SIG-M5 treated with dmso at 0.1 percent for 504 hours (cell line): Measurements from ENCODE around the gene TRIM51.
"Not testable (repeated sequence)": the region's sequence is repeated elsewhere in the genome, so short reads cannot be mapped to it uniquely, and the experiment has no call there.

Experiments
- DNase-seq: peaks from one replicate; lab custom pipeline; 2025; ENCODE audit not compliant: unreplicated experiment; lab: John Stamatoyannopoulos, UW

The TRIM51 gene, protein sequence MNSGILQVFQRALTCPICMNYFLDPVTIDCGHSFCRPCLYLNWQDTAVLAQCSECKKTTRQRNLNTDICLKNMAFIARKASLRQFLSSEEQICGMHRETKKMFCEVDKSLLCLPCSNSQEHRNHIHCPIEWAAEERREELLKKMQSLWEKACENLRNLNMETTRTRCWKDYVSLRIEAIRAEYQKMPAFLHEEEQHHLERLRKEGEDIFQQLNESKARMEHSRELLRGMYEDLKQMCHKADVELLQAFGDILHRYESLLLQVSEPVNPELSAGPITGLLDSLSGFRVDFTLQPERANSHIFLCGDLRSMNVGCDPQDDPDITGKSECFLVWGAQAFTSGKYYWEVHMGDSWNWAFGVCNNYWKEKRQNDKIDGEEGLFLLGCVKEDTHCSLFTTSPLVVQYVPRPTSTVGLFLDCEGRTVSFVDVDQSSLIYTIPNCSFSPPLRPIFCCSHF

DNA sequence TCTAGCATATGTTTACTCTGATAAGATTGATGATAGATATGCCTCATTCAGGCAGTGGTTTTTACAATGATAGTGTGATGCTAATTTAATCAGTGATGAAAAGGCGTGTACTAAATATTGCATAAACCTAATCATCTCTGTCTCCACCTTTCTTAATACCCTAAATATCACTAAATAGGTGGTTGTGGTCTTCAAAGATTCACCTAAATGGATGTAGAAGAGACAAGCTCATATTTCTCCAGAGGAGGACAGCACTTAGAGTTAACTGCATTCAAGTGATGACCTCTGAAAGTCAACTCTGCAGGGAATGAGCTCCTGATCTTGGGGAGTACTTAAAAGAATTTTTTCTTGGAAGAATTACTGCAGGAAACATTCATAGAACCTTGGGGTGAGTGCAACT lies at the start of gene TRIM51:
TSS of gene TRIM51 (plus strand) at position 301 of the 400 bp plus-strand sequence. CDS start 2,132 bp downstream, outside the sequence.
- DNase-seq = not testable (repeated sequence)

DNA sequence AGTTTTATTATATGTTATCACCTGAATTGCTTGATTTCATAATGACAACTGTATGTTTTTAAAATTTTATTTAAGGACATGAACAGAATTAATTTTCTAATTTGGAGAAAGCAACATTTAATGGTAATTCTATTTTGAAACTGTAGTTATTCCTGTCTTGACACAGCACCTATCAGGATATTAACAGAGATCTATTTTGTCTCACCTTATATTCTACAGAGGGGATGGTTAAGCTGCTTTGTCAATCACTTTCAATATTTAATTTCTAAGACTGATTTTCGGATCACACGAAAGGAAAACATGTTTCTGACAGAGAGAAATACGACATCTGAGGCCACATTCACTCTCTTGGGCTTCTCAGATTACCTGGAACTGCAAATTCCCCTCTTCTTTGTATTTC lies 44.6 kb upstream of the TRIM51 start, which contains the start of gene OR5D16:
TSS of gene OR5D16 (plus strand) at position 301 of the 400 bp plus-strand sequence. CDS start at position 301, 0 bp downstream.
- DNase-seq = no peak

DNA sequence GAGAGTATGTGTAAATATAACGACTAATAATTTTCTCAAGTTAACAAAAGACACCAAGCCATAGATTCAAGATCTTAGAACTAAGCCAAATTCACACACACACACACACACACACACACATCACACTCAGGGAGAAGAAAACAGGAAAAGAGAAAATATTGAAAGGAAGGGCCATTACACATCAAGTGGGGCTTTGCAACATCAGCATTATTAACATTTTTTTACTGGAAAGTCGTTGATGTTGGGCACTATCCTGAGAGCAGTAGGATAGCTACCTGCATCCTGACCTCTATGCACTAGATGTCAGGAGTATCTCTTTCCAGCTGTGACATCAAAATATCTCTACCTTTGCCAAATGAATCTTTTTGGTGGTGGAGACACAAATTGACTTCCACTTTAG lies 35.6 kb upstream of the TRIM51 start:
- no peak for DNase-seq

DNA sequence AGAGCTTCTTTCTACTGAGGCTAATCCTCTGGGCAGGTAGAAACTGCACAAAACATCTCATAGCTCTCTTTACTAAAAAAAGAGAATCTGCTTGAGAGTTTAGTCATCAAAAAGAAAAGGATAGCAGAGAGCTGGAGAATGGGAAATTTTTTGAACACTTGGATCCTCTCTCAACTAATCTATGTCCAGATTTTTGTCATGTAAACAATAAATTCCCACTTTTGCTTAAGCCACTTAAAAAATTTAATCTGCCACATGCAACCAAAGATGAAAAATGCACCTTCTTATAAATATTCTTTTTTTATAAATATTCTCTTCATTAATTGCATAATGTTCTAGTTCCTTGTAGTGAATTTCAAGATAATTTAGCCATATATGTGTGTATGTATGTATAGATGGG lies 34.1 kb upstream of the TRIM51 start:
- DNase-seq = no peak

DNA sequence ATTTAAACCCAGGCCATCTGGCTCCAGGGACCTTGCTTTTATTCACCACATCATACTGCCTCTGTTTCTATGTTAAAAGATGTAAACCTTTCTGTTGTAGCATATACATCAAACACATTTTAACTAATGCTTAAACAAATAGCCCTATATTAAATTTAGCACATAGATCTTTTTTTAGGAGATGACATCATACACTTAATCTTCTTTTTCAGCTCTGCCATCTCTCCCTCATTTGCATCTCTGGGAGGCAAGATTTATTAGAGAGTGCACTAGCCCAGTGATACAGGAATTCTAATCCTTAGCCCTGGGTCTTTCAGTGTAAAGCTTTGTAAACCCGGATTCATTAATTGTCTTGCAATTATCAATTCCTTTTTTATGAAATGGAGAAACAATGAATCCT lies 31.0 kb upstream of the TRIM51 start:
- DNase-seq = no peak

DNA sequence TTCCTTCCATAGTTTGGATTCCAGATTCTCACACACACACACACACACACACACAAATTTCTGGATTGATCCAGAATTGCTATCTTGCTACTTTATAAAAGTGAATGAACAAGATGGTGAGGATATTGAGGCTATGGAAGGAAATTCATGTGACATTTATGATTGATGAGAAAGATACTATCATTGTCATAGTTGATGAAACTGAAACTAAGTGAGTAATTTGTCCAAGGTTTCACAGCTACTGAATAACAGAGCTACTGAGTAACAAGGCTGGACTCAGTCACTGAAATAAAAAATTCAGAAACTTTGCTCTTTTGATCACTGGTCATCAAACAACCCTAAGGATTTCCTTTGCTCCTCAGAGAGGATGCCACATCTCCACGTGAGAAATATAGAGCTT lies 28.4 kb upstream of the TRIM51 start:
- no peak for DNase-seq

DNA sequence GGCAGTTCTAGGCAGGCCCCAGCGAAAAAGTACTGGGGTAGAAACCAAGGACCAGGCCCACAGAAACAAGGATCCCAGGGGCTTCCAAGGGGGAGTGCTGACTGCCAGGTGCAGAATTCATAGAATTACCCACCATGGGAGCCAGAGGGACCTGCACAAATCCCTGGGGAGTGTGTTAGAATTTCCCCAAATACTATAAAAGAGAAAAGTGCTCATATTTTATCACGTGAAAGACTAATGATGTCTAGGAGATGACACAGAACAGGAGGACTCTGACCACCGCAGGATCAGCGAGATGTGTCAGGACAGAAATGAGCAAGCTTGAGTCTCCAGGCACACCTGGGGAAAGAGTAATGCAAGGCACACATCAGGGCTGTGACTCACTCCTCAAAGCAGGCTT lies 15.7 kb upstream of the TRIM51 start:
- not testable (repeated sequence) for DNase-seq

DNA sequence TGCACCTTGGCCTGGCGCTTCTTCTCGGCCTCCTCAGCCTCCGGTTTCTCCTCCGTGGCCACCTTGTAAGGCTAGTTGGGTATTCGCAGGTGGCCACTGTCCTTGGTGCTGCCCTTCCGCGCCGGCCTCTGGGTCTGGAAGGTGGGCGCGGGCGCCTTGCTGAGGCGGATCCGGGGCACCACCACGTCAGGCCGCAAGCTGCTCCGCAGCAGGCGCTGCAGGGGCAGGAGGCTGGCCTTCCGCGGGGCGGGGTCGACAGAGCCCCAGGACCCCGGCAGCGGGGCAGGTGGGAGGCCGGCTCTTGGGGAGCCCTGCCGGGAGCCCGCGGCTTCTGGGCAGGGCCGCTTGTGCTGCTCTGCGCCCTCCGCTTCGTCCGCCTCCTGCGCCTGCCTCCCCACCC lies 10.4 kb upstream of the TRIM51 start:
- not testable (repeated sequence) for DNase-seq

DNA sequence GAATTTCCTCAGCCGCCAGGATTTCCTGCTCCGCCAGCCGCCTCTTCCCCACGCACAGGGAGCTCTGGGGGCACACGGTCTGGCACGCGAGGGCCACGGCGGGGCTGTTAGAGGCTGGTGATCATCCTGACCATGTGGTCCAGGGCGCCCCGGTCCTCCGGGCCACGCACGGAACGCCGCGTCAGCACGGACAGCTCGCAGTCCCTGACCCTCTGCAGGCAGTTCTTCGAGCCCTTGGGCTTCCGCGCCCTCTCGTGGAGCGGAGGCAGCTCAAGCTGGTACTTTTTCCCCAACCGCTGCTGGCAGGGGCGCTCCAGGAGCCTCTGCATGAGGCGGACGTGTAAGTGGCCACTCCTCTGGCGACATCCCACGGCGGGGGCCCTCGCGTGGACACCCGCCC lies 10.0 kb upstream of the TRIM51 start:
- DNase-seq = not testable (repeated sequence)

DNA sequence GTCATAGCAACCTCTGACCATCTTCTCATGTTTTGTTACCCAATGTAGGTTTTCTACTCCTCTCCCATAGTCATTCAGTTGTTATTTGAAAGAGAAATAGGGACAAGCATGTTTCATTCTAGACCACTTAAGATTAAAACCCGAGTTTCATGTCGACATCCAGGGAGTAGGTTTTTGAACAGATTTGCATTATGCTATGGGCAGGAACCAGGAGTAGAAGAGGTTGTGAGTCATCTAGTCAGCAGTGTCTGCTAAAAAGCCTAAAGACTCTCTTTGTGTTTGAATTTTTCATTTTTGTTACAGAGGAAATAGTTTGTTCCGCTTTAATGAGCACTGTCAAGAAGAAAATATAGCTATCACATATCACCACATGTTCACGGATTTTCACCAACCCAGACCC lies 1.9 kb downstream of the TRIM51 start:
- not testable (repeated sequence) for DNase-seq

DNA sequence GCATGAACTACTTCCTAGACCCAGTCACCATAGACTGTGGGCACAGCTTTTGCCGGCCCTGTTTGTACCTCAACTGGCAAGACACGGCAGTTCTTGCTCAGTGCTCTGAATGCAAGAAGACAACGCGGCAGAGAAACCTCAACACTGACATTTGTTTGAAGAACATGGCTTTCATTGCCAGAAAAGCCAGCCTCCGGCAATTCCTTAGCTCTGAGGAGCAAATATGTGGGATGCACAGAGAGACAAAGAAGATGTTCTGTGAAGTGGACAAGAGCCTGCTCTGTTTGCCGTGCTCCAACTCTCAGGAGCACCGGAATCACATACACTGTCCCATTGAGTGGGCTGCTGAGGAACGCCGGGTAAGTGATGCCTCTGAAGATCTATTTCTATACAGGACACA lies 2.4 kb downstream of the TRIM51 start:
- DNase-seq = not testable (repeated sequence)

DNA sequence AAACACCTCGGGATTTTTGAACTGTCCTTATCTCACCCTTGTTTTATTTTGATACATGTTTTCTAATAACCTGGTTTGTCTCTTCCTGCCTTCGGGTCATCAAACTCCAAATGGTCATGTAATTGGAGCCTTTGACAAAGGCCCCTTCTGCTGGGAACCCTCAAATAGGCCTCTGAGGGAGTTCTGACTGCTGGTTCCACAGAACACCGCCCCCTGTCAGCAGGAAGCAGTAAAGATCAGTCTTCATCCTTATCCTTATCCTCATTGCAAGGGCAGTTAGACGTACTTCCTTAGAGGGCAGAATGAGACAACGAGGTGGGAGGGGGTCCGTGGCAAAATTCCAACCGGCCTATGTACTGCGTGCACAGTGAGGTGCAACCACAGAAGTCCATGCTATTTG lies 12.1 kb downstream of the TRIM51 start:
- no peak for DNase-seq

DNA sequence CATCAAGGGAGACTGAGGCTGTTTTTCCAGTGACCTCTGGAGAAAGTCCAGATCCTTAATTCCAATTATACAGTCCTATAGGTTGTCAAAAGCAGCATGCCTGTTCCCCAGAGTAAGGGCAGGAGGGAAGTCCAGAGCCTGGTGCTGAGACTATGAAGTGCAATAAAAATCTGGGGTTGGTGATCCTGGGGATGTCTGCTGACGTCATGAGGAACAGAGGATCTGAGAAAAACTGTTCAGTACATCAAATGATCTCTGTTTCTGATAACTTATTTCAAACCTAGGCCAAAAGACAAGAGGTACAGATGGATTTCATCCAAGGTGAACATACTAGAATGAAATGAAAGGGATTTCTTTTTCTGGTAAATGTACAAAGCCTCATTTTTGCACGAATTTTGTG lies 19.2 kb downstream of the TRIM51 start:
- no peak for DNase-seq

DNA sequence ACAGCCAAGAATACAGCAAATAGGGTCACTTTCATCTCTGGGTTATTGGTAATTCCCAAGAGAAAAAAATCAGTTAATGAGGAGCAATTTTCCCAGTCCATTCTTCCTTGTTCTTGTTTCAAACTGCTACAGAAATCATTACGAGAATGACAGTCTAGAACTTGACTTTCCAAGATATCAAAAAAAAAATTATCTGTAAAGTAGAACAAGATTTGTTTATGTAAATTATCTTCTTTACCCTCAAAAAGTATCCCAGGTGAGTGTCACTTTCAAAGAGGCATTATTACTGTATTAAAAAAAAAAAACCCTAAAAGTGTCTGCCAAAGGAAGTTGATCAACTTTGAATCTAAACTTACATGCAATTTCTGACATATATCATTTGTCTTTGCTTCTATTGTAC lies 31.4 kb downstream of the TRIM51 start, which contains the start of gene OR5W2:
TSS of gene OR5W2 (minus strand) at position 101 of the 400 bp plus-strand sequence. CDS start at position 101, 0 bp downstream.
- no peak for DNase-seq

DNA sequence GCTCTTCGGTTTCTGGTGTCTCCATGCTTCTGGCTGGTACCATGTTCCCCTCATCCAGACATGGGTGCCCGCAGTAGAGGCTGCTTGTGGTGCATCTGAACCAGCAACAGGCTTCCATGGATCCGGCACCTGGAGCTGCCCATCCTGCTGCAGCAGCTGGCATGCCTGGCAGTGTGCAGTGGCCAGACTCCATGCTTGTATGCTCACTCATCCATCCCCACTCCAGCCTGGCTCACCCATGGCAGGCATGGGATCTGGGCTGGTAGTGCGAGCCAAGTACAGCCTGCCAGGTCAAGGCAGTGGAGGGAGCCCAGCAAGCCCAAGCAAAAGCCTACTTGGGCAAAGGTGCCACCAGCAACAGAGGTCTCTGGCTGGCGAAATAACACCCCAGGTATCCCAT lies 37.4 kb downstream of the TRIM51 start:
- DNase-seq = no peak

DNA sequence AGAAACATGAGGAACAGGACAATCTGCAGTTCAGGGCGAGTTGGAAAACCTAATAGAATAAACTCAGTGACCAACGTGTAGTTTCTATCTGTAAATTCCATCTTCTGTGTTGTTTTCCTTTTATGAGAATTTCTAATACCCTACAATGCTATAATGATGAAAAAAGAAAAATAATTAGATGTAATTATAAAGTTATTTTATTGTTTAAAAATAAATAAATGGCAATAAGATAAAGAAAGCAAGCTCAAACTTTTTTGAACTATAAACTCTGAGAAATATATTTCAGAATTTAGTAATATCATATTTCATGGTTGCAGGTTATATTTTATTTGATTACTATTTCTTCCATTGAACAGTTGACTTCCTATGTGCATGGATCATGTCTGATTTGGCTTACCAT lies 53.2 kb downstream of the TRIM51 start, which contains the start of gene OR5I1:
TSS of gene OR5I1 (minus strand) at position 101 of the 400 bp plus-strand sequence. CDS start at position 101, 0 bp downstream.
- DNase-seq = no peak
